DMS 273 treated with DMSO at 0.1 percent for 48 hours (cell line): Measurements from ENCODE around the gene FASTK.

Experiments used
- DNase-seq: peaks from one replicate; lab custom pipeline; 2025; lab: John Stamatoyannopoulos, UW

Gene FASTK, protein sequence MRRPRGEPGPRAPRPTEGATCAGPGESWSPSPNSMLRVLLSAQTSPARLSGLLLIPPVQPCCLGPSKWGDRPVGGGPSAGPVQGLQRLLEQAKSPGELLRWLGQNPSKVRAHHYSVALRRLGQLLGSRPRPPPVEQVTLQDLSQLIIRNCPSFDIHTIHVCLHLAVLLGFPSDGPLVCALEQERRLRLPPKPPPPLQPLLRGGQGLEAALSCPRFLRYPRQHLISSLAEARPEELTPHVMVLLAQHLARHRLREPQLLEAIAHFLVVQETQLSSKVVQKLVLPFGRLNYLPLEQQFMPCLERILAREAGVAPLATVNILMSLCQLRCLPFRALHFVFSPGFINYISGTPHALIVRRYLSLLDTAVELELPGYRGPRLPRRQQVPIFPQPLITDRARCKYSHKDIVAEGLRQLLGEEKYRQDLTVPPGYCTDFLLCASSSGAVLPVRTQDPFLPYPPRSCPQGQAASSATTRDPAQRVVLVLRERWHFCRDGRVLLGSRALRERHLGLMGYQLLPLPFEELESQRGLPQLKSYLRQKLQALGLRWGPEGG

GRCh38 chr7:151080522-151081169 is at the start of gene FASTK:
Gene FASTK, minus strand, starts transcription at chr7:151080809. Its CDS starts 43 bp downstream, at chr7:151080766.
- DNase-seq: peak; percentile 75

DNA sequence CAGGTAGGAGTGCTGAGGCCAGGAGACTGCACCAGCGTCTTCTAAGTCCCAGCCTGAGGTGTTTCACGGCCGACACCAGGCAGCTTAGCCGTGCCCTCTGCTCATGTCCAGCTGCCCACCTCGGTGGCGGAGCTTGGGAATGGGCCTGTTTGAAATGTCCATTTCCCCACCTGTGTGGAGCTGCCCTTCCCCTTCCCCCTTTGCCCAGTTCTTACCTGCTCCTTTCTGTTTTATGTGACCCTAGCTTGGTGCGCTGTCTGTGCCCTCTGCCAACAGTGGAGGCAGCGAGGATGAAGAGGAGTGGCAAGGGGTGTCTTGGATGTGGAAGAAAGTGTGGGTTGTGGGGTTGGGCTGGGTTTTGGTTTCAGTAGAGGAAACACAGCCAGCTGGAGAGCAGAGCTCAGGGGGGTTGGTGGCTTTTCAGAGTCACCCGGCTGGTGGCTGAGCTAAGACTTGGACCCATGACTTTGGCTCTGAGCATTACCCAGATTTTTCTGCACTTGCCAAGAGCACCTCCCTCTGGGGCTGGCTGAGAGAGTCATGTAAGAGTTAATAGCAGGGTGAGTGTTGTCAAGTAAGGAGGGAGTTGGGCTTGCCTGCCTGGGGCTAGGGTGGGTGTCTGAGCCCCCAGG is 49.5 kb upstream of the FASTK start:
- DNase-seq: no peak

DNA sequence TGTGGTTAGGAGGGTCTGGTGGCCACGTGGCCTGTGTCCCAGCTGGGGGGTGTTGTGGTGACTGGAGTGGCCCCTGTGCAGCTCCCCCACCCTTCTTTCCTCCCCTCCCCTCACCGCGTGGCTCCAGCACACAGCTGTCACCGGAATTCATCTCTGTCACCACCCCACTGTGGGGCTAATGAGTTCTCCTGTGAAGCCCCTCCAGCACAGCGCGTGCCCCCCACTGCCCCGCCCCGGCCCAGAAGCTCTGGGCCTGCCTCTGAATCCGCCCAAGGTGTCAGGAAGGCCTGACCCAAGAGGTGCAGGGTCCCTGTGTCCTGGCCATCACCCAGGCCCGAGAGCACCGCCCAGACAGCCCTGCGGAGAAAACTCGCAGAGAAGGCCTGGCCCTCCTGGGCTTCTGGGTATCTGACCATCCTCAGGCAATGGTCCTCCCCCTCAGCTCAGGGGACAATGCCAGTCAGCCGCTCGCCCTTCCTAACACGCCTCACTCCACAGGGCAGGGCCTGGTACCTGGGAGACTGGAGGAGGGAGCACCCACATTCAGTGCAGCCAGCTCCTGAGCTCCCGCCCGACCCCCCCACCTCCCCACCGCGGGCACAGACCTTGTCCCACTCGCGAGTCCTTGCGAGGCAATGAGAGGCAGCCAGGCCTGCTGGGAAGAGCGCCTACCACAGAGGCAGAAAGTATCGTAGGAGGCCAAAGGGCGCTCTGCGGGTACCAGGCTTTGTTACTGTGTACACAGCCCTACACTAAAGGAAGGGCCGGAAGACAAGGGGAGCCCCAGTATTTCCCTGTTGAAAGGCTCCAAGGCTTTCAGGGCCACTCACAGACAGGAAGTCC is 48.7 kb upstream of the FASTK start:
- no peak for DNase-seq

DNA sequence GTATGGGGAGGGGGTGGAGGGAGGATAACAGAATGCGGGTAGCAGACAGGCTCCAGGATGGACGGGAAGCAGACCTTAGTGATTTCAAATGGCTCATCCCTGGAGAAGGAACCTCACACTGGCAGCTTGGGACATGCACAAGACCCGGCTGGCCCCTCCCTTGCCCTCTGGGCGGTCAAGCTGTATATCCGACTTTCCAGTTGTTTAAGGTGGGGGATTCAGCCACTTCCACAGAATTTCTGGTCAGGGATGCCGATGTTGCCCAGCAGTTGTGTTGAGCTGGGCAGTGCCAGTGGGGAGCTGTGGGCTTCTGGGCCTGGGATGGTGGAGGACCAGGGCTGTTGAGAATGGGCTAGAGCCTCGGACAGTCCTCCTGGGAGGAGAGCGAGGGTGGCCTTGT is 48.1 kb upstream of the FASTK start:
- no peak for DNase-seq

- no peak for DNase-seq
These were observed 47.5 kb upstream of the FASTK start for GRCh38 chr7:151128144-151128543.

GRCh38 chr7:151126491-151127137 is 46.0 kb upstream of the FASTK start:
- no peak for DNase-seq

DNA sequence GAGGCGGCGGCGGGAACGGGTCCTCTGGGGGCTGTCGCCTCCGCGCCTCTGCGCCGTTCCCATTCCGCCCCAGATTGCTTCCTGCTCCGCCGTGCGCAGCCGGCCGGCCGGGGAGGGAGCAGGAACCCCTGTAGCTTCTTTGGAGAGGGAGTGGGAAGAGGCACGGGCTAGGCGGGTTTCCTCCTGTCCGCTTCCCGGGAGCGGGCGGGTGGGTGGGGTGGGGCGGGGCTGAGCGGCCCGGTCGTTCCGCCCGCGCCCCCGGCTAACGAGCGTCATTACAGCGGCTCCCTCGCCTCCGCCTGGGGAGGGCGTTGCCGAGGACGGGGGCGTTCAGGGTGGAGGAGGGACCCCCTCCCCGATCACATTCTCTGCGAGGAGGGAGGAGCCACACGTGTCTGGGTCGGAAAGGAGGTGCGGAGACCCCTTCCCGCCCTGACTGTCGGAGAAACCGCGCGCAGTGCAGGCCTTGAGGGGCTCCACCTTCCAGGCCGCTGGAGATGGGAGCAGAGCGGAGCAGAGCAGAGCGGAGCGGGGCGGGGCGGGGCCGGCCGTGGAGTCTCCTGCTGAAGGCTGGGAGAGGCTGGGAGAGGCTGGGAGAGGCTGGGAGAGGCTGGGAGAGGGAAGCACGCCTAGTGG is 45.4 kb upstream of the FASTK start:
- DNase-seq: no peak

GRCh38 chr7:151125470-151125845 is 44.8 kb upstream of the FASTK start:
- DNase-seq: no peak

DNA sequence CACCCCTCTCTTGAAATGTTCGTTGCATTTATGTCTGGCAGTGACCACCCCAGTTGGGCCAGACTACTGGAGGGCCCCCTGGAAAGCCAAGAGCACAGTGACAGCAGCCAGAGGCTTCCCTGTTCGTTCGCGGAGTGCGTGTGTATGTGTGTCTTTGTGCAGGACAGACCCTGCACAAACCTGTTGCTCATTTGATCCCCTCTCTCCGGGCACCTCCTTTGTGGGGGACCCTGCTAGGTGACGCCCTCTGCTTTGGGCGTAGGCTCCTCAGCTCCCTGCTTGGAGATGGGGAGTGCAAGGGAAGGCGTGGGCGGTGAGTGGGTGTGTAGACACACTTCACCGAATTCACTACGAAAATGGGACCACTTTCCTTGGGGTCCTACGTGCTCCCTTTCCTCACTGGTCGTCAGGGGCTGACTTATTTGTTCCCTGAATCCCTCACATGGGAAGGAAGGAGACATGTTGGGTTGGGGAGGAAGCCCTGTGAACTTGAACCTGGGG is 44.3 kb upstream of the FASTK start:
- DNase-seq: no peak

DNA sequence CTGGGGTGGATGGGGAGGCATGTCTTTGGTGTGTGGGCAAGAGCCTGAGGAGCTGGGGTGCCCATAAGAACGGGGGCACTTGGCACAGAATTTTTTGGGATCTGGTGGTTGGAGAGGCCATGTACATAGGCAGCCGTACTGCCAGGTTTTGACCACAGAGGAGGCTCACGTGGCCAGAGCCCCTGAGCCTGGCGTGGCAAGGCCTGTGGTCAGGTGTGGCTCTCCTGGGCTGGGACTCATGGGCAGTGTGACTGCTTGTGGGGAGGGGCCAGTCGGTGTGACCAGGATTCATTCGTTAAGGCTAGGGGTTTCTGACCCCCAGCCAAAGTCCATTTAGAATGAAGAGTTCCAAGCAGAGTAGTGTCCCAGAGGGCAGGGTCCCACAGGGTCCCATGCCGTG is 43.9 kb upstream of the FASTK start:
- DNase-seq: no peak

DNA sequence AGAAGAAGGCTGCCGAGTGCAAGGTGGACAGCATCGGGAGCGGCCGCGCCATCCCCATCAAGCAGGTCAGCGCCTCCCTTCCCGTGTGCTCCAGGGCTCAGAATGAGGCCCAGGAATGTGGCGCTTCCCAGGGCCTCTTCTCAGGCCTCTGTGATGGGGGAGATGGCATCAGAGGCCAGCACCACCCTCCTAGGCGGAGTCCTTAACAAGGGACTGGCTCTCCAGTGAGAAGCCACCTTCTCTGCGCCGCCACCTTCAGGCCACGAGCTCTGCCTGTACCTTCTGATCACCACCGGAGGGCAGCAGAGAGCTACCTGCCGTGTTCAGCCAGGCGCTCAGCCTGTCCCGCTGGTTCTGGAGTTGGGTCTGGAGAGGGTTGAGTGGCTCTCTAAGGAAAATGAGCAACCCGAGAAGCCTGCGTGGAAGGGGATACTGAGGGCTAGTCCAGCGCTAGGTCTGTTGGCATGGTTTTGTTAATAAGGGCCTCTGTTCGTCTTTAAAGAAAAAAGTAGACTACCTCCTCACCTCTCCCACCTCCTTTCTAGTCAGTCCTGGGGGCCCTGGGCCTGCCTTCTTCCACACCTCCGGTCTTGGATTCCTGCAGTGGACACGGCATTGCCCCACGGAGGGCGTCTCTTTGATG is 43.3 kb upstream of the FASTK start:
- DNase-seq: peak; percentile 64

DNA sequence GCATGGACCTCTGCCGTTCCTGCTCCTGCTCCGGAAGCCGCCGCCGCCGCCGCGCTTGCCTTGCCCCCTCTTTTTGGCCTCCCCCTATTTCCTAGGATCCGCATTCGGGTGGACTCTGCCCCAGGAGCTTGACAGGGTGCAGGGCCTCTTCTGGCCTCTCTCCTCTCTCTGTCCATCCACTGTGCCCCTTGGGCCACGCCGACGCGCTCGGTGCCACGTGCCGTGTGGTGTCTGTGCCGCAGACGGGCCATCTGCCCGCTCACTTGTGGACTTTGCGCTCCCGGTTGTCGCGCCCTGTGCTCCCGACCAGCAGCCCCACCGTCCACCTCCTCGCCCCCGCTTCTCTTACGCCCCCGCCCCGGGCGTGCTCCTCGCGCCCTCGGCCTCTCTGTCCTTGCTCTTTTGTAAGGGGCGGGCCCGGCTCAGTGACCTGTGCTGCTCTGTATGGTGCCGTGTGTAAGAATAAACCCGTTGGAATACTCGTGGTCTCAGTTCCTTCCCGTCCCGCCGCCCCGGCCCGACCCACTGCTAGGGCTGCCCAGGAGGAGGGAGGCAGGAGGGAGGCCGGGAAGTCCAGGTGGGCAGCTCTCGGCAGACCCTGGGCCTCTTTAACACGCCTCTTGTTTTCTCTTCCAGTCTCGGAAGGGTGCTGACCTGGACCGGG is 42.7 kb upstream of the FASTK start:
- DNase-seq: no peak

GRCh38 chr7:151122796-151123157 is 42.2 kb upstream of the FASTK start:
- no peak for DNase-seq

GRCh38 chr7:151122276-151122675 is 41.7 kb upstream of the FASTK start:
- DNase-seq: no peak

GRCh38 chr7:151121380-151122170 is 41.0 kb upstream of the FASTK start:
- DNase-seq: no peak

DNA sequence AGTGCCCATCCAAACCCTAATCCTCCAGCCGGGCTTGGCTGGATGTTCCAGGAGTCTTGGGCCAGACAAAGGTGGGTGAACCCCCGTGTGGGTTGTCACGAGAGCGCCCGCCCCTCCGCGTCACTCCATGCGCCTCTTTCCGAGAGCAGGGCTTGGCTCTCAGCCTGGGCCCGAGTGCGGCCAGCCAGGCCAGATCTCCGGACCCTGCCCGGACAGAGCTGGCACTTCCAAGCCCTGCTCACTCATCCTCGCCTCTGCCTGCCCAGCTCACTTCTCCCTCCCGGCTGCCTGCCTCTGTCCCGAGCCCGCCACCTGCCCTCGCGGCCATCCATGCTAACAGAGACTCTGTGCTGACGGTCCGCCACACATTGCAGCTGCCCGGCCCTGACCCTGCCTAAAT is 40.3 kb upstream of the FASTK start:
- DNase-seq: no peak

GRCh38 chr7:151119902-151120301 is 39.3 kb upstream of the FASTK start:
- no peak for DNase-seq

DNA sequence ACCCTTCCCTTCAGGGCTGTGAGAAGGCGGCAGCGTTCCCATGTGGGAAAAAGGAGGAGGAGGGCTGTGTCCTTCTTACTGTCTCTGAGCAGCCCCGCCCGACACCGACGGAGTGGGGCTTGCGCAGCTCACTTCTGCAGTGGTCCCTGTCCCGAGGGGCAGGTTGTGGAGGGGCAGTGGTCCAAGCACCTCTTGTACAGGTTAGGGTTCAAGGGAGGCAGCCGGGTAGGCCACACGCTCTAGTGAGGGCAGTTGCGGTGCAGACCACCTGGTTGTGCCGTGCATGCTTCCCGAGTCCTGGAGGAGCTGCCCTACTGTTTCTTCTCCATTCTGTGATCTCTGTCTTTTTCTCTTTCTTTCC is 38.4 kb upstream of the FASTK start:
- no peak for DNase-seq
